Neural cell (in vitro differentiated cells): Measurements from ENCODE around the gene PLET1.

Experiments used
- CTCF ChIP-seq: fragments of 450-650 bp; IDR thresholded peaks from 2 replicates; pipeline ENCODE4 v1.5.1; 2014; ENCODE audit warnings: antibody characterized with exemption, mild to moderate bottlenecking, moderate library complexity; ENCODE audit not compliant: poor library complexity, severe bottlenecking
- EP300 ChIP-seq: fragments of 450-650 bp; conservative IDR thresholded peaks from 2 replicates; pipeline ENCODE4 v1.6.1; 2014; ENCODE audit warnings: antibody characterized with exemption, mild to moderate bottlenecking, moderate library complexity; ENCODE audit not compliant: poor library complexity, severe bottlenecking
- EZH2 ChIP-seq: fragments of 200-600, 300-800 bp; shearing (Covaris generic), sonication (generic); IDR thresholded peaks from 2 replicates; pipeline ENCODE4 v1.6.1; 2014; ENCODE audit warnings: antibody characterized with exemption, low read length, borderline replicate concordance, mild to moderate bottlenecking; ENCODE audit not compliant: insufficient read depth, poor library complexity, severe bottlenecking
- RAD21 ChIP-seq: fragments of 450-650 bp; conservative IDR thresholded peaks from 2 replicates; pipeline ENCODE4 v1.6.1; 2014; ENCODE audit warnings: antibody characterized with exemption, mild to moderate bottlenecking, moderate library complexity
- REST ChIP-seq: IDR thresholded peaks from 2 replicates; pipeline ENCODE4 v1.6.1; 2012; ENCODE audit warnings: borderline replicate concordance
- SMC3 ChIP-seq: fragments of 450-650 bp; conservative IDR thresholded peaks from 2 replicates; pipeline ENCODE4 v1.6.1; 2014; ENCODE audit warnings: antibody characterized with exemption, mild to moderate bottlenecking, moderate library complexity; ENCODE audit not compliant: poor library complexity
- TAF1 ChIP-seq: IDR thresholded peaks from 2 replicates; pipeline ENCODE4 v1.6.1; 2012; ENCODE audit warnings: low read depth

GRCh38 chr11:112297248-112297866 is 36.7 kb upstream of the PLET1 start:
- TF ChIP-seq CTCF (no peak), TAF1 (no peak), EZH2 (no peak), EP300 (no peak), REST (no peak), SMC3 (no peak), RAD21 (no peak)
